ENCODE results near the gene CLDN24.

DNA sequence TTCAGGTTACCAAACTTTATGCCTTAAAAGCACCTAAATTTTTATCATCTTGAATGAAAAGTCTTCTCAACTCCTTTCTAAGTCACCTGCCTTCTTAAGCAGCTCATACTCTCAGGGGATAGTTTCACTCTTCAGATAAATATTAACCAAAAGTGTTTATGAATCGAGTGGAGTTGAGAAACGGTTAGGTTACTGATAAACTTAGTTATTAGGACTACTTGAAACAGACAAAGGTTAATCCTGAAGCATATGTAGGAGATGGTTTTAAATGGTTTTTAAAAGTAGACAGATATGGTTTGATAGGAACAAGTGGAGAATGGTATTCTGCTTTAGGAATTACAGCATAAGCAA lies 34.9 kb downstream of the CLDN24 start:
- TF ChIP-seq, protein P1, sequence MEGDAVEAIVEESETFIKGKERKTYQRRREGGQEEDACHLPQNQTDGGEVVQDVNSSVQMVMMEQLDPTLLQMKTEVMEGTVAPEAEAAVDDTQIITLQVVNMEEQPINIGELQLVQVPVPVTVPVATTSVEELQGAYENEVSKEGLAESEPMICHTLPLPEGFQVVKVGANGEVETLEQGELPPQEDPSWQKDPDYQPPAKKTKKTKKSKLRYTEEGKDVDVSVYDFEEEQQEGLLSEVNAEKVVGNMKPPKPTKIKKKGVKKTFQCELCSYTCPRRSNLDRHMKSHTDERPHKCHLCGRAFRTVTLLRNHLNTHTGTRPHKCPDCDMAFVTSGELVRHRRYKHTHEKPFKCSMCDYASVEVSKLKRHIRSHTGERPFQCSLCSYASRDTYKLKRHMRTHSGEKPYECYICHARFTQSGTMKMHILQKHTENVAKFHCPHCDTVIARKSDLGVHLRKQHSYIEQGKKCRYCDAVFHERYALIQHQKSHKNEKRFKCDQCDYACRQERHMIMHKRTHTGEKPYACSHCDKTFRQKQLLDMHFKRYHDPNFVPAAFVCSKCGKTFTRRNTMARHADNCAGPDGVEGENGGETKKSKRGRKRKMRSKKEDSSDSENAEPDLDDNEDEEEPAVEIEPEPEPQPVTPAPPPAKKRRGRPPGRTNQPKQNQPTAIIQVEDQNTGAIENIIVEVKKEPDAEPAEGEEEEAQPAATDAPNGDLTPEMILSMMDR (IDR thresholded peaks at IDR 0.05), result no peak
- TF ChIP-seq TAF1 (IDR thresholded peaks at IDR 0.05; ENCODE audit: borderline replicate concordance, low read depth, low read length), result no peak
- TF ChIP-seq, protein P2, sequence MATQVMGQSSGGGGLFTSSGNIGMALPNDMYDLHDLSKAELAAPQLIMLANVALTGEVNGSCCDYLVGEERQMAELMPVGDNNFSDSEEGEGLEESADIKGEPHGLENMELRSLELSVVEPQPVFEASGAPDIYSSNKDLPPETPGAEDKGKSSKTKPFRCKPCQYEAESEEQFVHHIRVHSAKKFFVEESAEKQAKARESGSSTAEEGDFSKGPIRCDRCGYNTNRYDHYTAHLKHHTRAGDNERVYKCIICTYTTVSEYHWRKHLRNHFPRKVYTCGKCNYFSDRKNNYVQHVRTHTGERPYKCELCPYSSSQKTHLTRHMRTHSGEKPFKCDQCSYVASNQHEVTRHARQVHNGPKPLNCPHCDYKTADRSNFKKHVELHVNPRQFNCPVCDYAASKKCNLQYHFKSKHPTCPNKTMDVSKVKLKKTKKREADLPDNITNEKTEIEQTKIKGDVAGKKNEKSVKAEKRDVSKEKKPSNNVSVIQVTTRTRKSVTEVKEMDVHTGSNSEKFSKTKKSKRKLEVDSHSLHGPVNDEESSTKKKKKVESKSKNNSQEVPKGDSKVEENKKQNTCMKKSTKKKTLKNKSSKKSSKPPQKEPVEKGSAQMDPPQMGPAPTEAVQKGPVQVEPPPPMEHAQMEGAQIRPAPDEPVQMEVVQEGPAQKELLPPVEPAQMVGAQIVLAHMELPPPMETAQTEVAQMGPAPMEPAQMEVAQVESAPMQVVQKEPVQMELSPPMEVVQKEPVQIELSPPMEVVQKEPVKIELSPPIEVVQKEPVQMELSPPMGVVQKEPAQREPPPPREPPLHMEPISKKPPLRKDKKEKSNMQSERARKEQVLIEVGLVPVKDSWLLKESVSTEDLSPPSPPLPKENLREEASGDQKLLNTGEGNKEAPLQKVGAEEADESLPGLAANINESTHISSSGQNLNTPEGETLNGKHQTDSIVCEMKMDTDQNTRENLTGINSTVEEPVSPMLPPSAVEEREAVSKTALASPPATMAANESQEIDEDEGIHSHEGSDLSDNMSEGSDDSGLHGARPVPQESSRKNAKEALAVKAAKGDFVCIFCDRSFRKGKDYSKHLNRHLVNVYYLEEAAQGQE (IDR thresholded peaks at IDR 0.05; ENCODE audit: low read depth, low read length), result no peak
- TF ChIP-seq RAD21 (IDR thresholded peaks at IDR 0.05; ENCODE audit: low read length), result no peak
